ENCODE results near the gene PNO1.

DNA sequence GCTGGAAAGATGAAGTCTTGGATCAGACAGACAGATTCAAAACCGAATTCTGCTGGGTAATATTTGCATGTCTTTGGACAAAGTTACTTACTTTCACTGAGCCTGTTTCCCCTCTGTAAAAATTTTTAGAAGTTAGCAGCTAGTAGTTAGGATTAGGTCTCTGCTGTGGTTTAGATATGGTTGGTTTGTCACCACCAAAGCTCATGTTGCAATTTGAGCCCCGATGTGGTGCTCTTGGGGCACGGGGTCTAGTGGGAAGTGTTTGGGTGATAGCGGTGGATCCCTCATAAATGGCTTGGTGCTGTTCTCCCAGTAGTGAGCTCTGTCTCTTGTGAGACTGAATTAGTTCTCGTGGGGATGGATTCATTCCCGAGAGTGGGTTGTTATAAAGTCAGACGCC is 38.9 kb upstream of the PNO1 start:
- TF ChIP-seq, protein P1, sequence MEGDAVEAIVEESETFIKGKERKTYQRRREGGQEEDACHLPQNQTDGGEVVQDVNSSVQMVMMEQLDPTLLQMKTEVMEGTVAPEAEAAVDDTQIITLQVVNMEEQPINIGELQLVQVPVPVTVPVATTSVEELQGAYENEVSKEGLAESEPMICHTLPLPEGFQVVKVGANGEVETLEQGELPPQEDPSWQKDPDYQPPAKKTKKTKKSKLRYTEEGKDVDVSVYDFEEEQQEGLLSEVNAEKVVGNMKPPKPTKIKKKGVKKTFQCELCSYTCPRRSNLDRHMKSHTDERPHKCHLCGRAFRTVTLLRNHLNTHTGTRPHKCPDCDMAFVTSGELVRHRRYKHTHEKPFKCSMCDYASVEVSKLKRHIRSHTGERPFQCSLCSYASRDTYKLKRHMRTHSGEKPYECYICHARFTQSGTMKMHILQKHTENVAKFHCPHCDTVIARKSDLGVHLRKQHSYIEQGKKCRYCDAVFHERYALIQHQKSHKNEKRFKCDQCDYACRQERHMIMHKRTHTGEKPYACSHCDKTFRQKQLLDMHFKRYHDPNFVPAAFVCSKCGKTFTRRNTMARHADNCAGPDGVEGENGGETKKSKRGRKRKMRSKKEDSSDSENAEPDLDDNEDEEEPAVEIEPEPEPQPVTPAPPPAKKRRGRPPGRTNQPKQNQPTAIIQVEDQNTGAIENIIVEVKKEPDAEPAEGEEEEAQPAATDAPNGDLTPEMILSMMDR (IDR thresholded peaks at IDR 0.05; ENCODE audit: low read depth, low read length): no peak
- TF ChIP-seq, protein P2, sequence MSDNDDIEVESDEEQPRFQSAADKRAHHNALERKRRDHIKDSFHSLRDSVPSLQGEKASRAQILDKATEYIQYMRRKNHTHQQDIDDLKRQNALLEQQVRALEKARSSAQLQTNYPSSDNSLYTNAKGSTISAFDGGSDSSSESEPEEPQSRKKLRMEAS (IDR thresholded peaks at IDR 0.05; ENCODE audit: low read depth, low read length): no peak

All from NB4 (cell line).